HEK293 (cell line): Measurements from ENCODE around the gene OTUD1.

ENCODE experiments used
- CTCF ChIA-PET: fragments of 350-600 bp; formaldehyde crosslinking; extraction: SDS; loops from one replicate; lab custom pipeline; 2021; ENCODE audit warnings: antibody characterized with exemption; lab: Yijun Ruan, JAX
- POLR2A ChIA-PET: fragments of 300-600 bp; formaldehyde crosslinking; extraction: SDS; loops from one replicate; lab custom pipeline; 2020; ENCODE audit warnings: antibody characterized with exemption, inconsistent platforms; lab: Yijun Ruan, JAX
- H3K27ac ChIP-seq: fragments of 200-500 bp; sonication (Bioruptor generic); 2 replicates; pipeline ENCODE4 v1.5.1; 2014; ENCODE audit warnings: low read depth, low read length, control low read depth, inconsistent platforms; ENCODE audit errors: extremely low read depth
- H3K36me3 ChIP-seq, 2 experiments: fragments of 200-500 bp in 1 of 2; sonication (Bioruptor generic) in 1 of 2; 1 replicate in 1 of 2; 2 replicates in 1 of 2; pipeline ENCODE4 v1.5.1; 2014 to 2017; ENCODE audit warnings: inconsistent platforms in 2 of 2, low read length in 2 of 2; ENCODE audit not compliant: control insufficient read depth in 2 of 2, insufficient read depth in 1 of 2
- H3K4me1 ChIP-seq: fragments of 200-500 bp; sonication (Bioruptor generic); 2 replicates; pipeline ENCODE4 v1.5.1; 2014; ENCODE audit warnings: mild to moderate bottlenecking, low read length, inconsistent platforms; ENCODE audit not compliant: control insufficient read depth, insufficient read depth
- H3K4me3 ChIP-seq: 2 replicates; pipeline ENCODE4 v1.5.1; 2011; ENCODE audit warnings: low read depth, mild to moderate bottlenecking, control low read depth, low read length, moderate library complexity
- H3K9me3 ChIP-seq: fragments of 200-500 bp; sonication (Bioruptor generic); 2 replicates; pipeline ENCODE4 v1.5.1; 2014; ENCODE audit warnings: low read depth, low read length, inconsistent platforms; ENCODE audit not compliant: control insufficient read depth, insufficient read depth
- BCL11A ChIP-seq: fragments of 450-650 bp; formaldehyde crosslinking; IDR thresholded peaks from 2 replicates; pipeline ENCODE4 v1.5.1; 2016; ENCODE audit warnings: low read depth, missing biosample characterization, missing genetic modification characterization
- KLF8 ChIP-seq: fragments of 450-650 bp; formaldehyde crosslinking; IDR thresholded peaks from 2 replicates; pipeline ENCODE4 v1.5.1; 2016; ENCODE audit warnings: missing biosample characterization, missing genetic modification characterization
- KLF9 ChIP-seq: fragments of 450-650 bp; formaldehyde crosslinking; IDR thresholded peaks from 2 replicates; pipeline ENCODE4 v1.5.1; 2016; ENCODE audit warnings: missing biosample characterization, missing genetic modification characterization, low read depth
- PRDM1 ChIP-seq: fragments of 450-650 bp; formaldehyde crosslinking; IDR thresholded peaks from 2 replicates; pipeline ENCODE4; 2016; ENCODE audit warnings: missing biosample characterization, missing genetic modification characterization
- SCRT2 ChIP-seq: fragments of 450-650 bp; formaldehyde crosslinking; IDR thresholded peaks from 2 replicates; pipeline ENCODE4 v1.5.1; 2016; ENCODE audit warnings: missing biosample characterization, missing genetic modification characterization
- YY1 ChIP-seq: fragments of 450-650 bp; formaldehyde crosslinking; IDR thresholded peaks from 2 replicates; pipeline ENCODE4 v1.5.1; 2018; ENCODE audit warnings: missing biosample characterization, missing genetic modification characterization
- YY2 ChIP-seq: fragments of 450-650 bp; formaldehyde crosslinking; IDR thresholded peaks from 2 replicates; pipeline ENCODE4 v1.5.1; 2016; ENCODE audit warnings: missing biosample characterization, missing genetic modification characterization
- ZBTB1 ChIP-seq: fragments of 450-650 bp; formaldehyde crosslinking; IDR thresholded peaks from 2 replicates; pipeline ENCODE4 v1.5.1; 2016; ENCODE audit warnings: missing biosample characterization, missing genetic modification characterization
- ZFHX2 ChIP-seq: fragments of 450-650 bp; formaldehyde crosslinking; conservative IDR thresholded peaks from 2 replicates; pipeline ENCODE4 v1.5.1; 2016; ENCODE audit warnings: missing biosample characterization, missing genetic modification characterization
- ZFP41 ChIP-seq: fragments of 450-650 bp; formaldehyde crosslinking; IDR thresholded peaks from 2 replicates; pipeline ENCODE4 v1.5.1; 2016; ENCODE audit warnings: missing biosample characterization, missing genetic modification characterization, borderline replicate concordance
- ZNF132 ChIP-seq: fragments of 450-650 bp; formaldehyde crosslinking; IDR thresholded peaks from 2 replicates; pipeline ENCODE4 v1.5.1; 2017; ENCODE audit warnings: missing biosample characterization, missing genetic modification characterization, borderline replicate concordance
- ZNF169 ChIP-seq: fragments of 450-650 bp; formaldehyde crosslinking; IDR thresholded peaks from 2 replicates; pipeline ENCODE4 v1.5.1; 2016; ENCODE audit warnings: missing biosample characterization, missing genetic modification characterization
- ZNF223 ChIP-seq: fragments of 450-650 bp; formaldehyde crosslinking; IDR thresholded peaks from 2 replicates; pipeline ENCODE4 v1.5.1; 2016; ENCODE audit warnings: missing biosample characterization, missing genetic modification characterization
- ZNF24 ChIP-seq: fragments of 450-650 bp; formaldehyde crosslinking; IDR thresholded peaks from 2 replicates; pipeline ENCODE4 v1.5.1; 2016; ENCODE audit warnings: missing biosample characterization, missing genetic modification characterization
- ZNF324 ChIP-seq: fragments of 450-650 bp; formaldehyde crosslinking; IDR thresholded peaks from 2 replicates; pipeline ENCODE4 v1.5.1; 2016; ENCODE audit warnings: missing biosample characterization, missing genetic modification characterization
- ZNF350 ChIP-seq: fragments of 450-650 bp; formaldehyde crosslinking; IDR thresholded peaks from 2 replicates; pipeline ENCODE4 v1.5.0; 2017; ENCODE audit warnings: missing biosample characterization, mild to moderate bottlenecking, missing genetic modification characterization
- ZNF37A ChIP-seq: fragments of 450-650 bp; IDR thresholded peaks from 2 replicates; pipeline ENCODE4 v1.5.1; 2018; ENCODE audit warnings: missing biosample characterization, missing genetic modification characterization
- ZNF423 ChIP-seq: fragments of 450-650 bp; formaldehyde crosslinking; IDR thresholded peaks from 2 replicates; pipeline ENCODE4 v1.5.1; 2016; ENCODE audit warnings: missing biosample characterization, missing genetic modification characterization
- ZNF426 ChIP-seq: fragments of 450-650 bp; formaldehyde crosslinking; IDR thresholded peaks from 2 replicates; pipeline ENCODE4 v1.5.1; 2017; ENCODE audit warnings: missing biosample characterization, missing genetic modification characterization, mild to moderate bottlenecking, inconsistent platforms, moderate library complexity
- ZNF549 ChIP-seq: fragments of 450-650 bp; IDR thresholded peaks from 2 replicates; pipeline ENCODE4 v1.5.1; 2018; ENCODE audit warnings: missing biosample characterization, missing genetic modification characterization, mild to moderate bottlenecking, inconsistent platforms, moderate library complexity
- ZNF555 ChIP-seq: fragments of 450-650 bp; formaldehyde crosslinking; conservative IDR thresholded peaks from 2 replicates; pipeline ENCODE4 v1.5.1; 2017; ENCODE audit warnings: missing biosample characterization, mild to moderate bottlenecking, missing genetic modification characterization, inconsistent platforms
- ZNF610 ChIP-seq: fragments of 450-650 bp; formaldehyde crosslinking; IDR thresholded peaks from 2 replicates; pipeline ENCODE4 v1.5.1; 2016; ENCODE audit warnings: missing biosample characterization, missing genetic modification characterization, borderline replicate concordance
- ZNF654 ChIP-seq: fragments of 450-650 bp; formaldehyde crosslinking; IDR thresholded peaks from 2 replicates; pipeline ENCODE4 v1.5.1; 2016; ENCODE audit warnings: low read depth, missing biosample characterization, missing genetic modification characterization
- ZNF658 ChIP-seq: fragments of 450-650 bp; formaldehyde crosslinking; IDR thresholded peaks from 2 replicates; pipeline ENCODE4; 2016; ENCODE audit warnings: missing biosample characterization, missing genetic modification characterization
- ZNF768 ChIP-seq: fragments of 450-650 bp; formaldehyde crosslinking; IDR thresholded peaks from 2 replicates; pipeline ENCODE4 v1.5.1; 2018; ENCODE audit warnings: missing biosample characterization, mild to moderate bottlenecking, missing genetic modification characterization
- ZNF830 ChIP-seq: fragments of 450-650 bp; IDR thresholded peaks from 2 replicates; pipeline ENCODE4 v1.5.0; 2018; ENCODE audit warnings: missing biosample characterization, missing genetic modification characterization, low read depth, mild to moderate bottlenecking, moderate library complexity
- ZSCAN23 ChIP-seq: fragments of 450-650 bp; formaldehyde crosslinking; IDR thresholded peaks from 2 replicates; pipeline ENCODE4 v1.5.1; 2016; ENCODE audit warnings: missing biosample characterization, missing genetic modification characterization
- TF ChIP-seq, protein P1 (sequence below): fragments of 450-650 bp; formaldehyde crosslinking; IDR thresholded peaks from 2 replicates; pipeline ENCODE4 v1.5.1; 2017; ENCODE audit warnings: missing biosample characterization, missing genetic modification characterization
- TF ChIP-seq, protein P2 (sequence below): fragments of 450-650 bp; formaldehyde crosslinking; IDR thresholded peaks from 2 replicates; pipeline ENCODE4 v1.5.1; 2016; ENCODE audit warnings: missing biosample characterization, missing genetic modification characterization
- TF ChIP-seq, protein P3 (sequence below): fragments of 450-650 bp; formaldehyde crosslinking; IDR thresholded peaks from 2 replicates; pipeline ENCODE4 v1.5.1; 2016; ENCODE audit warnings: missing biosample characterization, missing genetic modification characterization
- TF ChIP-seq, protein P4 (sequence below): fragments of 450-650 bp; formaldehyde crosslinking; IDR thresholded peaks from 2 replicates; pipeline ENCODE4 v1.5.1; 2016; ENCODE audit warnings: missing biosample characterization, missing genetic modification characterization

Gene OTUD1

DNA sequence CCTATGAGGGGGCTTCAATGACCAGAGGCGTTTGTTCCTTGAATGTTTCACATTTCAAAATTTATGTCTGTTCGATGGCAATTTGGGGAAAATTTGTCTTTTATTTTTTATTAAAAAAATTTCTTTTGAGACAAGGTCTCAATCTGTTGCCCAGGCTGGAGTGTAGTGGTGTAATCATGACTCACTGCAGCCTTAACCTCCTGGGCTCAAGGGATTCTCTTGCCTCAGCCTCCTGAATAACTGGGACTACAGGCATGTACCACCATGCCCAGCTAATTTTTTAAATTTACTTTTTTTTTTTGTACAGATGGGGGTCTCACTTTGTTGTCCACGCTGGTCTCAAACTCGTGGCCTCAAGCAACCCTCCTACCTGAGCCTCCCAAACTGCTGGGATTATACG is 39.7 kb downstream of the OTUD1 start:
- no peaks in the 10 kb centered on the region for H3K36me3 ChIP-seq
- TF ChIP-seq ZNF132 (tag by site-specific recombination) (no peak), BCL11A (no peak), ZSCAN23 (tag by site-specific recombination) (no peak), ZFHX2 (tag by site-specific recombination) (no peak), YY2 (tag by site-specific recombination) (no peak), ZBTB1 (tag by site-specific recombination) (no peak), ZNF350 (tag by site-specific recombination) (no peak), ZNF169 (tag by site-specific recombination) (no peak), ZNF555 (tag by site-specific recombination) (no peak), ZNF658 (no peak), ZNF423 (tag by site-specific recombination) (no peak), SCRT2 (tag by site-specific recombination) (no peak), ZNF24 (tag by site-specific recombination) (no peak), ZFP41 (no peak), KLF9 (tag by site-specific recombination) (no peak)
- TF ChIP-seq, protein P1, sequence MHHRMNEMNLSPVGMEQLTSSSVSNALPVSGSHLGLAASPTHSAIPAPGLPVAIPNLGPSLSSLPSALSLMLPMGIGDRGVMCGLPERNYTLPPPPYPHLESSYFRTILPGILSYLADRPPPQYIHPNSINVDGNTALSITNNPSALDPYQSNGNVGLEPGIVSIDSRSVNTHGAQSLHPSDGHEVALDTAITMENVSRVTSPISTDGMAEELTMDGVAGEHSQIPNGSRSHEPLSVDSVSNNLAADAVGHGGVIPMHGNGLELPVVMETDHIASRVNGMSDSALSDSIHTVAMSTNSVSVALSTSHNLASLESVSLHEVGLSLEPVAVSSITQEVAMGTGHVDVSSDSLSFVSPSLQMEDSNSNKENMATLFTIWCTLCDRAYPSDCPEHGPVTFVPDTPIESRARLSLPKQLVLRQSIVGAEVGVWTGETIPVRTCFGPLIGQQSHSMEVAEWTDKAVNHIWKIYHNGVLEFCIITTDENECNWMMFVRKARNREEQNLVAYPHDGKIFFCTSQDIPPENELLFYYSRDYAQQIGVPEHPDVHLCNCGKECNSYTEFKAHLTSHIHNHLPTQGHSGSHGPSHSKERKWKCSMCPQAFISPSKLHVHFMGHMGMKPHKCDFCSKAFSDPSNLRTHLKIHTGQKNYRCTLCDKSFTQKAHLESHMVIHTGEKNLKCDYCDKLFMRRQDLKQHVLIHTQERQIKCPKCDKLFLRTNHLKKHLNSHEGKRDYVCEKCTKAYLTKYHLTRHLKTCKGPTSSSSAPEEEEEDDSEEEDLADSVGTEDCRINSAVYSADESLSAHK, result no peak
- TF ChIP-seq, protein P2, sequence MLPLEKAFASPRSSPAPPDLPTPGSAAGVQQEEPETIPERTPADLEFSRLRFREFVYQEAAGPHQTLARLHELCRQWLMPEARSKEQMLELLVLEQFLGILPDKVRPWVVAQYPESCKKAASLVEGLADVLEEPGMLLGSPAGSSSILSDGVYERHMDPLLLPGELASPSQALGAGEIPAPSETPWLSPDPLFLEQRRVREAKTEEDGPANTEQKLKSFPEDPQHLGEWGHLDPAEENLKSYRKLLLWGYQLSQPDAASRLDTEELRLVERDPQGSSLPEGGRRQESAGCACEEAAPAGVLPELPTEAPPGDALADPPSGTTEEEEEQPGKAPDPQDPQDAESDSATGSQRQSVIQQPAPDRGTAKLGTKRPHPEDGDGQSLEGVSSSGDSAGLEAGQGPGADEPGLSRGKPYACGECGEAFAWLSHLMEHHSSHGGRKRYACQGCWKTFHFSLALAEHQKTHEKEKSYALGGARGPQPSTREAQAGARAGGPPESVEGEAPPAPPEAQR (tag by site-specific recombination), result no peak
- TF ChIP-seq, all 188 proteins: peak for 0
- H3K9me3 ChIP-seq, result no peaks in the 10 kb centered on the region
- ChIA-PET POLR2A (no interaction called here), CTCF (interaction anchor here (0.7 kb wide), 1 partner anchor 14 kb away, joined by 3 read pairs; no protein-coding TSS in a partner anchor)
- H3K27ac ChIP-seq, result no peak overlapping the region
- H3K4me3 ChIP-seq, result no peak overlapping the region
- no peaks in the 10 kb centered on the region for H3K4me1 ChIP-seq

DNA sequence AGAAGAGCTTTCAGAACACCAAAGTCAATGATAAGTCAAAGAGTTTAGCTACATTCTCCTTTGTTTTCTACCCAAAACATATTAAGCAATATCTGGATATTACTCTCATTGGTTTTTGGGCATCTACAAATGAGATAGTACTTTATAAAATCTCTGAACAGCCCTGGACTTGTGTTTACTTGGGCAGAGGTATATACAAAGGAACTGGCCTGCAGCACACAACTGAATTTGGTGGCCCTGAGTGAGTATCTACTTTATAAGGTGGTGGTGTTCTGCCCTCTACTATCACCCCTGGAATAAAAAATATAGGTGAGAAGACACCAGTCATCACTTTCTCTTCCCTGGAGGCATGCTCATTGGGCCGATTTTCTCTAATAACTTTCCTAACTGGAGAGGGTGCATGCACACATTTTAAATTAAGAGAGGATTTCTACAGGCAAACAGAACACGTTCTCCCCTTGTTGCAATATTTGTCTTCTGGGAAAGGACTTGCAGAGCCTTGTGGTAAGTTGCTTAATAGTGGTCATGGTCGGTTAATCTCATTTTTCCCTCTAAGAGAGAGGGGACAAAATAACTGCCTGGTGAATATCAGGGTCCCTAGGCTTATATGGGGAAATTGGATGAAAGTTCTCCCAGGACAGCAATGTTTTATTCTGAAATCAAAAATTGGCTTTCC is 41.1 kb downstream of the OTUD1 start:
- Histone ChIP-seq H3K4me1 (no peaks in the 10 kb centered on the region), H3K4me3 (no peak overlapping the region), H3K36me3 (no peaks in the 10 kb centered on the region), H3K27ac (no peak overlapping the region), H3K9me3 (no peaks in the 10 kb centered on the region)
- POLR2A ChIA-PET, result no interaction called here
- CTCF ChIA-PET, result interaction anchor here (0.6 kb wide), 1 partner anchor 198 kb away, joined by 3 read pairs; no protein-coding TSS in a partner anchor
- no peak for TF ChIP-seq ZNF830 (tag by site-specific recombination)
- no peak for TF ChIP-seq YY1 (tag by site-specific recombination)
- TF ChIP-seq ZNF324 (tag by site-specific recombination), result no peak
- TF ChIP-seq, protein P3, sequence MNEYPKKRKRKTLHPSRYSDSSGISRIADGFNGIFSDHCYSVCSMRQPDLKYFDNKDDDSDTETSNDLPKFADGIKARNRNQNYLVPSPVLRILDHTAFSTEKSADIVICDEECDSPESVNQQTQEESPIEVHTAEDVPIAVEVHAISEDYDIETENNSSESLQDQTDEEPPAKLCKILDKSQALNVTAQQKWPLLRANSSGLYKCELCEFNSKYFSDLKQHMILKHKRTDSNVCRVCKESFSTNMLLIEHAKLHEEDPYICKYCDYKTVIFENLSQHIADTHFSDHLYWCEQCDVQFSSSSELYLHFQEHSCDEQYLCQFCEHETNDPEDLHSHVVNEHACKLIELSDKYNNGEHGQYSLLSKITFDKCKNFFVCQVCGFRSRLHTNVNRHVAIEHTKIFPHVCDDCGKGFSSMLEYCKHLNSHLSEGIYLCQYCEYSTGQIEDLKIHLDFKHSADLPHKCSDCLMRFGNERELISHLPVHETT (tag by site-specific recombination), result no peak
- TF ChIP-seq ZNF223 (tag by site-specific recombination), result no peak
- no peak for TF ChIP-seq ZNF610 (tag by site-specific recombination)
- TF ChIP-seq ZNF169 (tag by site-specific recombination), result no peak
- no peak for TF ChIP-seq ZNF426
- no peak for TF ChIP-seq KLF8
- TF ChIP-seq ZNF654 (tag by site-specific recombination), result no peak
- no peak for TF ChIP-seq ZNF37A
- TF ChIP-seq, protein P4, sequence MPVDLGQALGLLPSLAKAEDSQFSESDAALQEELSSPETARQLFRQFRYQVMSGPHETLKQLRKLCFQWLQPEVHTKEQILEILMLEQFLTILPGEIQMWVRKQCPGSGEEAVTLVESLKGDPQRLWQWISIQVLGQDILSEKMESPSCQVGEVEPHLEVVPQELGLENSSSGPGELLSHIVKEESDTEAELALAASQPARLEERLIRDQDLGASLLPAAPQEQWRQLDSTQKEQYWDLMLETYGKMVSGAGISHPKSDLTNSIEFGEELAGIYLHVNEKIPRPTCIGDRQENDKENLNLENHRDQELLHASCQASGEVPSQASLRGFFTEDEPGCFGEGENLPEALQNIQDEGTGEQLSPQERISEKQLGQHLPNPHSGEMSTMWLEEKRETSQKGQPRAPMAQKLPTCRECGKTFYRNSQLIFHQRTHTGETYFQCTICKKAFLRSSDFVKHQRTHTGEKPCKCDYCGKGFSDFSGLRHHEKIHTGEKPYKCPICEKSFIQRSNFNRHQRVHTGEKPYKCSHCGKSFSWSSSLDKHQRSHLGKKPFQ (tag by site-specific recombination), result no peak
- no peak for TF ChIP-seq PRDM1 (tag by site-specific recombination)
- TF ChIP-seq ZNF549 (tag by site-specific recombination), result no peak
- TF ChIP-seq ZNF768, result no peak
